D341Med (cell line): ENCODE data around the gene PHKG1.
"Not testable (repeated sequence)": the region's sequence is repeated elsewhere in the genome, so short reads cannot be mapped to it uniquely, and the experiment has no call there.

Experiments
- DNase-seq: peaks from one replicate; pipeline ENCODE4 v3.0.0; 2012; ENCODE audit warnings: low spot score

The PHKG1 gene

DNA sequence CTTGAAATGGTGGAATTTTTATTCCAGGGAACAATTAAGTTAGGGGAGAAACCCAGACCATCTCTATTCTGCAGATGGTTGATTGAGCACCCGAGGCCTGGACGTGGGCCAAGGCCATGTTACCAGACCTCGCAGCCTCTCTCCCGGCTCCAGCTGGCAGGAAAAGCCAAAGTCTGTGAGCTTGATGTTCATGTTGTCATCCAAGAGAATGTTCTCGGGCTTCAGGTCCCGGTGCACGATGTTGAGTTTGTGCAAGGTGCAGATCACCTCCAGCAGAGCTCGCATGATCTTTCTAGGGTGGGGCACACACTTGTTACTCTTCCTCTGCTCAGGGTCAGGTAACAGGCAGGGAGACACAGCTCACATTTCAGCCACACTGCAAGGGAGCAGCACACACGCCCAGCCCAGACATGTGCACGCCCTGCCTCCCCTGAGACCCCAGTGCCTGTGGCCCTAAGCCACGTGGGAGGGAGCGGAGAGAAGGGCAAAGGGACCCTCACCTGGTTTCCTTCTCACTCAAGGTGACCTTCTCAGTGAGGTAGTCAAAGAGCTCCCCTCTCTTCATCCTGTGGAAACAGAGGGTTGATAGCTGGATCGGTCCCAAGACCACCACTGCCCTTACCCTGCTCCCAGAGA lies 9.5 kb downstream of the PHKG1 start:
- DNase-seq: no peak

DNA sequence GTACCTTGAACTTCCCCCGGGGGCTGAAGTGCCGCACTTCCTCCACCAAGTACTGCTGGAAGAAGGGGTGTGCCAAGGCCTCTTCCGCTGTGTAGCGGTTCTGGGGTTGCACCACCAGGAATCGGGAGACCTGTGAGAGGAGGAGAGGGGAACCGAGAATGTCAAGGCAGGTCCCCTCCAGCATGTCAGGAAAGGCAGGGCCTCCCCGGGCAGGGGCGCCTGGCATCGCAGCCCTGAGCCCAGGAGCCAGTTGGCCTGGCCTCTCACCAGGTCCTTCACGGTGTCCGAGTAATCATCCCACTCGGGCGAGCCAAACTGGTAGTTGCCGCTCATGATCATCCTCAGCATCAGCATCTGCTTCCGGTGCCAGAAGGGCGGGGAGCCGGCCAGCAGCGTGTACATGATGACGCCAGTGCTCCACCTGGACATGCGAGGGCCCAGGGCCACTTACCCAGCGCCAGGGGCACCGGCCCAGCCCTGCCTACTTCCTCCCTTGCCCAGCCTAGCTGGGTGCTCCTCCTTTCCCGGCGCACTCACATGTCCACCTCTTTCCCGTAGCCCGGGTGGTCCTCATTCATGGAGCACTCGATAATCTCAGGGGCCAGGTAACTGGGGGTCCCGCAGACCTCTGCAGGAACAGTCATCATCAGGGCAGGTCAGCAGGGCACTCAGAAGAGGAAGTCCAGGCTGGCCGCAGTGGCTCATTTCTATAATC lies 11.0 kb downstream of the PHKG1 start:
- DNase-seq: no peak

DNA sequence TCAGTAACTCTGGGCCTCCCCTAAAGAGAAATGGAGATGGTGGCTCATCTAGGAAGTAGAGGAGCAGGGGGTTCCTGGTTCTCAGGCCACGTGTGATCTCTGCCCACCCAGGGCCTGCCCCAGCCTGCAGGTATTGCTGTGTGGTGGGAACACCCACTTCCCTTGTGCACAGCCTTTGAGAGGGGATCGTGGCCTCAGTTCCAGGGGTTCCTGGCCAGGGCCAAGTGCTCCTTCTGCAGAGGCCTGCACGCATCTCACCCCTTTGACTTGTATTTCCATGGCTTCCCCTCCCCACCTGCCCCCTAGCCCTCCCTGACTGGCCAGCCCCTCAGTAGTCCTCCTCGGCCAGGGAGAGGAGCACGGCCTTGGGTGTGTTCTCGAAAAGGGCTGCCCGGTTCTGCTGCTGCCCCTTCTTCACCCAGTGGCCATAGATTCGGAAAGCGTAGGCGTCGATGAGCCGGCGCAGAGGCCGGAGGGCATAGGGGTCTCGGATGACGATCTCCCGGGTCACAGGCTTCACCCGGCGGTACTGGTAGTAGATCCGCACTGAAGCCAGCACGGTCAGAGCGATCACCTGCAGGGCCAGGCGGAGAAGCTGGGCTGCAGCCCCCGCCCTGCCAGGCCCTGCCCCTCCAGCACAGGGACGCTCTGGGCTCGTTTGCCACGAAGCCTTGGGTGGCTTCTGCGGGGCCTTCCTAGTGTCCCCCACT lies 11.9 kb downstream of the PHKG1 start:
- not testable (repeated sequence) for DNase-seq

DNA sequence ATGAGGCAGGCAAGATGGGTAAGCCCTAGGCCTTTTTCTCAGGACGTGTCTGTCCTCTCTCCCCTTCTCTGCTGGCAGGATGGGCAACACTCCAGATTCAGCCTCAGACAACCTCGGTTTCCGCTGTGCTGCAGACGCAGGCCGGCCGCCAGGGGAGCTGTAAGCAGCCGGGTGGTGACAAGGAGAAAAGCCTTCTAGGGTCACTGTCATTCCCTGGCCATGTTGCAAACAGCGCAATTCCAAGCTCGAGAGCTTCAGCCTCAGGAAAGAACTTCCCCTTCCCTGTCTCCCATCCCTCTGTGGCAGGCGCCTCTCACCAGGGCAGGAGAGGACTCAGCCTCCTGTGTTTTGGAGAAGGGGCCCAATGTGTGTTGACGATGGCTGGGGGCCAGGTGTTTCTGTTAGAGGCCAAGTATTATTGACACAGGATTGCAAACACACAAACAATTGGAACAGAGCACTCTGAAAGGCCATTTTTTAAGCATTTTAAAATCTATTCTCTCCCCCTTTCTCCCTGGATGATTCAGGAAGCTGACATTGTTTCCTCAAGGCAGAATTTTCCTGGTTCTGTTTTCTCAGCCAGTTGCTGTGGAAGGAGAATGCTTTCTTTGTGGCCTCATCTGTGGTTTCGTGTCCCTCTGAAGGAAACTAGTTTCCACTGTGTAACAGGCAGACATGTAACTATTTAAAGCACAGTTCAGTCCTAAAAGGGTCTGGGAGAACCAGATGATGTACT lies 13.1 kb downstream of the PHKG1 start:
- no peak for DNase-seq

DNA sequence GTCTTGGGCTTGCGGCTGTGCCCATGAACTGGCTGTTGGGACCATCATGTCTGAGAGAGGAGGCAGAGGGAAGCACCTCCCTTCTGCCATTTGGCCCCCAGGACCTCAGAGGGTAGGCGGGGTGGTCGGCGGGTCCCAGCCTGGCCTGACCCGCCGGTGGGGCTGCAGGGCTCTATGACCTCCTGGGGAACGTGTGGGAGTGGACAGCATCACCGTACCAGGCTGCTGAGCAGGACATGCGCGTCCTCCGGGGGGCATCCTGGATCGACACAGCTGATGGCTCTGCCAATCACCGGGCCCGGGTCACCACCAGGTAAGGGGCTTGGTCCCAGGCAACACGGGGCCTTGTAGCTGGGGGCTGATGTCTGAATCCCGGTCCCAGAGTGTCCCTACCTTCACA lies 14.6 kb downstream of the PHKG1 start:
- no peak for DNase-seq

DNA sequence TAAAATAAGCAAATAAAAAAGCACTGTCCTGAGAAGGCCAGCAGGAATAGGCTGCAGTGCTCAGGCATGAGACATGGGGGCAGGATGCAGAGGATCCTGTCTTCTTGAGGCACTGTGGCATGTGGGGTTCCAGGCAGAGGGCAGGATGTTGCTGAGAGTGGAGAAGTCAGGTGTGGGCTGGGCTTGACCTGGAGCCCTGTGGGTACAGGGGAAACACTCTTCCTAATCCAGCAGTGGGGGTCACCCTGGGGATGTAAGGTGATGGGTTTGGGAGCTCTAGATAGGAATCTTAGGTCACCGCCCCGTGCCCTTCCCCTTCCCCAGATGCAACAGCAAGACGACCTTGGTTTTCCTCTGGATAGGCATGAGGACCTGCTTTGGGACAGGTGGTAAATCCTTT lies 15.1 kb downstream of the PHKG1 start:
- no peak for DNase-seq

DNA sequence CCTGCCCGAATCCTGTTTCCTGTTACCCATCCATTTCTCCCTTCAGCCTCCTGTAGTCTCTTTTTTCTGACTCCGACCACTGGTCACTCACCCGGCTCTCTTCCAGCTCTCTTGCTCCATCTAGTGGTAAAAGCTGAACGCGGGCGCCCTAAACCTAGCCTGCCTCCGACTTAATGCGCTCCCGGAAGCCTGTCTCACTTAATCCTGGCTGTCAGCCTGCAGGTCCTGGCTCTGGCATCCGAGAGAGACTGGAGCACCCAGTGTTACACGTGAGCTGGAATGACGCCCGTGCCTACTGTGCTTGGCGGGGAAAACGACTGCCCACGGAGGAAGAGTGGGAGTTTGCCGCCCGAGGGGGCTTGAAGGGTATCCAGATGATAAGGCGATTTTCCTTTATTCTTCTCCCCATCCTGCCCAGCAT lies 18.4 kb downstream of the PHKG1 start:
- DNase-seq: peak; percentile 88

DNA sequence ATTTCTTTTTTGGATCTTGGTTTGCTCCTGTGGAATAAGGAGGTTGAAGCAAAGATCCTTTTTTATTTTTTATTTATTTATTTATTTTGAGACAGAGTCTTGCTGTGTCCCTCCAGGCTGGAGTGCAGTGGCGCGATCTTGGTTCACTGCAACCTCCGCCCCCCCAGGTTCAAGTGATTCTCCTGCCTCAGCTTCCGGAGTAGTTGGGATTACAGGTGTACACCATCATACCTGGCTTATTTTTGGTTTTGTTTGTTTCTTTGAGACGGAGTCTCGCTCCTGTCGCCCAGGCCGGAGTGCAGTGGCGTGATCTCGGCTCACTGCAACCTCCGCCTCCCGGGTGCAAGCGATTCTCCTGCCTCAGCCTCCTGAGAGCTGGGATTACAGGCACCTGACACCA lies 26.4 kb downstream of the PHKG1 start:
- not testable (repeated sequence) for DNase-seq

DNA sequence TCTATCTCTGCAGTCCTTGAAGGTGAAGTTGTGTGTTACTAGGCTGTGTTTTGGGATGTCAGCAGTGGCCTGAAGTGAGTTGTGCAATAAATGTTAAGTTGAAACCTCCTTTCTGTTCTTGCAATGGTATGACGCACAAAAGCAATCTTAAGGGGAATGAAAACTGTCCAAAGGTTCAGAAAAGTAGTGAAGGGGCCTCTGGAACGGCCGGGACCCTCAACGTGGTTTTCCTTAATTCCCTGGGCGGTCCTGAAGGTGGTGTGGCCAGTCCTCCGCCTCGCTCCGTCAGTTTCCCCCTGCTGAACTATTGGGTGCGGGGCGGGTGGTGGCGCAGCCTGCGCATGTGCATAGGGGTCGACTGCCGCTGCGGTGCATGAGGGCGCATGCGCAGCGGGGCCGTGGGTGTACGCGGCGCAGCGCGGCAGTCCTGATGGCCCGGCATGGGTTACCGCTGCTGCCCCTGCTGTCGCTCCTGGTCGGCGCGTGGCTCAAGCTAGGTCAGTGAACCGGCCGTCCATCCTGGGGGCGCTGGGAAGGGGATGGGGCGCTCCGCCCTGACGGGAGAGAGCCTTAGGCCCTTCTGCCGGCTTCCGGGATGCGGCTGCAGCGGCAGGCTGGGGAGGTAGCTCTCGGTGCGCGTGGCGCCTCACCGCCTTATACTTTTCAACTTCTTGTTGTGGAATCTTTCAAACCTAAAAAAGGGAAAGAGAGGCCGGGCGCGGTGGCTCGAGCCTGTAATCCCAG lies 28.7 kb downstream of the PHKG1 start, which contains the start of gene SUMF2:
TSS of gene SUMF2 (plus strand) at position 405 of the 744 bp plus-strand sequence. CDS start at position 431, 26 bp downstream.
- DNase-seq: peak; percentile 98

DNA sequence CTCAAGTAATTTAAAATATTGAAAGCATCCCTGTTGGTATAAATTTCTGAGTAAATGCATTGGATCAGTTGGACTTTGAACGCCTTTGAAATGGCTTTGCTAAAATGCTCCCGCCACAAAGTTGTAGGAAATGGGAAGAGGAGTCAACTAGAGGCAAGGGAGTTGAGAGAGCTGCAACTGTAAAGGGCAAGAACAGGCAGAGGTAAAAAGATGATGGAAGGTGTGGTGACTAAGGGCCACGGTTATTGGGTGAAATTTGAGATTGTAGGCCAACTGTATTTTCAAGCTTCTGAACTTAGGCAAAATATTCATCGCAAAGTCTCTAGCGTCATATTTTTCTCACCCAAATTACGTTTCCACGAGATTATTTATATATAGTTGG lies 29.3 kb downstream of the PHKG1 start:
- no peak for DNase-seq

DNA sequence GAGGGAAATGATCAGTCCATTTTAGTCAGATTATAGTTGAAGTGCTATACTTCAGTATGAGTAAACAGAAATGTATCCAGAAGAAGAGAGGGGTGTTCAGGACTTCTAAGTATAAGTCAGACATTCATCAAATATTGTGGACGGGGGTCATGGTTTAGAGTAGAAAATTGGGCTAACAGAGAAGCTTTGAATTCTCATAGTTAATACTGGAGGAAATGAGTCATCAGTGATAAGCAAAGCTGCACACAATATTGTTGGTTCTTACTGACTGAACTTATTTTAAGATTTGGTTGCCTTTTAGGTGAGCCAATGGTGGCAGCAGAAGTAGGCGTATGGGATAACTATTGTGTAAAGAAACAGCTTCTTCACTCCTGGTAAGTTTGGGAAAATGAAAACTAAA lies 30.4 kb downstream of the PHKG1 start:
- DNase-seq: no peak

DNA sequence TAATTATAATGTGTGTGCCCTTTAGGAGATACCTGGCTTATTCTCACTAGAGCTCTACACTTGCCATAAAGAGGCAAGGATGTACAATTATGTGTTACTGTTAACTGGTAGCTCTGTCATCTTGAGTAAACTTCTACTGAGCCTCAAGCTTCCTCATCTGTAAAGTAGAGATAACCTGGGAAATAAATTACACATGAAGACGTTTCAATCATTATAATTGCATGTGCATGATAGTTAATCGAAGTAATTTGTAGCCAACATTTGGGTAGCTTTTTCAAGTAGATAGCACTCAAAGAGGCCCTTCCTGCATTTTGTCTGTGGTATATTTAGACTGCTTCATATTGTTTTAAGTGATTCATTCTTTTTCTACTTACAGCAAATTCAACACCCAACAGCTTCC lies 38.8 kb downstream of the PHKG1 start:
- DNase-seq: no peak

DNA sequence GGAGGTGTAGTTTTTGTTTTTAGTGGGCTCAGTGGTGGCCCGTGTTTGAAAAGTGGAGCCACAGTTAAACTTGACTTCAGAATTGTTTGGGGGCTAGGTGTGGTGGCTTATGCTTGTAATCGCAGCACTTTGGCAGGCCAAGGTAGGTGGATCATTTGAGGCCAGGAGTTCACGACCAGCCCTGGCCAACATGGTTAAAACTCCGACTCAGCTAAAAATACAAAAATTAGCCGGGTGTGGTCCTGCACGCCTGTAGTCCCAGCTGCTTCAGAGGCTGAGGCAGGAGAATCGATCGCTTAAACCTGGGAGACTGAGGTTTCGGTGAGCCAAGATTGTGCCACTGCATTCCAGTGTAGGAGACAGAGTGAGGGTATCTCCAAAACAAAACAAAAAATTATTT lies 39.4 kb downstream of the PHKG1 start:
- DNase-seq: no peak

DNA sequence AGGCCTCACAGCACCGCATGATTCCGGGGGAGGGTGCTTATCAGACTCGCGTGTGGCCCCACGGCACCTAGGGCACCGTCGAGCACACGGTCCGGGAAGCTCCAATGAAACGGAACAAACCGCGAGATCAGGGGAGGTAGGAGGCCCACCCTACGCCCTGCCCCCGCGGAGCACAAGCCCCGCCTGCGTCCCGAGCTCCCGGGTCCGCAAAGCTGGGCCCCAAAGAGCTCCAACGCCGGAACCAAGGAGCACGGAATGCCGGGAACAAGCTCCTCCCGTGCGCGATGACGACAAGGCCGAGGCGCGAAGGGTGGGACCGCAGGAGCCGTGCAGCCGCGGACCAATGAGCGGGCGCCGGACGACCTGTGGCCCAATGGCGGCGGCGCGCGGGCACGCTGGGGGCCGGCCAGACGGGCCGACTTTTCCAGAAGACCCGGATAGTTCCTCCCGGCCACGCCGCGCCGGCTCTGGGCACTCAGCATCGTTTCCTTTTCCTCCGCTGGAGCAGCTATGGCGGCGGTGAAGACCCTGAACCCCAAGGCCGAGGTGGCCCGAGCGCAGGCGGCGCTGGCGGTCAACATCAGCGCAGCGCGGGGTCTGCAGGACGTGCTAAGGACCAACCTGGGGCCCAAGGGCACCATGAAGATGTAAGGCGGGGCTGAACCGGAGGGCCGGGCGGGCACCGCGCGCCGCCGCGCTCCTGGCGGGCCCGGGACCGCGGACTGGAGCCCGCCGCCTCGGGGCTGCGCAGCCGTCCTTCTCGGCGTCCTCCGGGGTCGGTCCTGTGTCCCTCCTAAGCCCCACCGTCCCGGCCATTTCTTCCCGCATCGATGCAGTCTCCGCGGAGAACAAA lies 41.2 kb downstream of the PHKG1 start, which contains the start of the genes CCT6A and PSPH:
TSS of gene CCT6A (plus strand) at position 427 of the 853 bp plus-strand sequence. CDS start at position 511, 84 bp downstream.
TSS of gene PSPH (minus strand) at position 106 of the 853 bp plus-strand sequence. CDS start 30,232 bp downstream, outside the sequence.
- DNase-seq: peak; percentile 96

DNA sequence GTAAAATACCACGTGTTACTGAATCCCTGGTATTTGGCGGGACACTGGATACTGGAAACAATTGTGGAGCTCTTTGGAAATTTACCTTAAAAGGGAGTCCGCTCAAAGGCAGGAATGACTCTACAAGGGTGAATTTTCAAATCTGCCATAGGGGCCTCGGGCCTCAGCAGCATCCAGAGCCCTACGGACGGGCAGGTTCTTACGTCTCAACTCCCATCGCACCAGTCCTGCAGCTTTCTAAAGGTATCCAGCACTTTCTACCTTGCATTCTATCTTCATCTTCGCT lies 41.8 kb downstream of the PHKG1 start:
- no peak for DNase-seq

DNA sequence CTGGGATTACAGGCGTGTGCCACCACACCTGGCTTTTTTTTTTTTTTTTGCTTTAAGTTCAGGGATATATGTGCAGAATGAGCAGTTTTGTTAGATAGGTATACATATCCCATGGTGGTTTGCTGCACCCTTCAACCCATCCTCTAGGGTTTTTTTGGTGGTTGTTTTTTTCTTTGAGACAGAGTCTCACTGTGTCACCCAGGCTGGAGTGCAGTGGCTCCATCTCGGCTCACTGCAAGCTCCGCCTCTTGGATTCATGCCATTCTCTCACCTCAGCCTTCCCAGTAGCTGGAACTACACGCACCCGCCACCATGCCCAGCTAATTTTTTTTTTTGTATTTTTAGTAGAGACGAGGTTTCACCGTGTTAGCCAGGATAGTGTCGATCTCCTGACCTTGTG lies 44.0 kb downstream of the PHKG1 start:
- DNase-seq: not testable (repeated sequence)

DNA sequence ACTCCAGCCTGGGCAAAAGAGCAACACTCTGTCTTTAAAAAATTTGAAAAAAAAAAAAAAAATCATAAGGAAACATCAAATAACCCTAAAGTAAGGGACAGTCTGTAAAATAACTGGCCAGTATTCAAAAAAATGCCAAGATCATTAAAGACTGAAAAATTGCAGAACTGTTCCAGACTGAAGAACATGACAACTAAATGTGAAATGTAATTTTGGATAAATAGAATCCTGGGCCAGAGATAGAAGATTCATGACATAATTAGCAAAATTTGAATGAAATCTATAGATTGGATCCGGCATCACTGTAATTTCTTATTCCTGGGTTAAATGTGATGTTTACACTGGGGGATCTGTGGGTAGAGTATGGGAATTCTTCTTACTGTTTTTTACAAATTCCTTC lies 44.5 kb downstream of the PHKG1 start:
- DNase-seq: no peak

DNA sequence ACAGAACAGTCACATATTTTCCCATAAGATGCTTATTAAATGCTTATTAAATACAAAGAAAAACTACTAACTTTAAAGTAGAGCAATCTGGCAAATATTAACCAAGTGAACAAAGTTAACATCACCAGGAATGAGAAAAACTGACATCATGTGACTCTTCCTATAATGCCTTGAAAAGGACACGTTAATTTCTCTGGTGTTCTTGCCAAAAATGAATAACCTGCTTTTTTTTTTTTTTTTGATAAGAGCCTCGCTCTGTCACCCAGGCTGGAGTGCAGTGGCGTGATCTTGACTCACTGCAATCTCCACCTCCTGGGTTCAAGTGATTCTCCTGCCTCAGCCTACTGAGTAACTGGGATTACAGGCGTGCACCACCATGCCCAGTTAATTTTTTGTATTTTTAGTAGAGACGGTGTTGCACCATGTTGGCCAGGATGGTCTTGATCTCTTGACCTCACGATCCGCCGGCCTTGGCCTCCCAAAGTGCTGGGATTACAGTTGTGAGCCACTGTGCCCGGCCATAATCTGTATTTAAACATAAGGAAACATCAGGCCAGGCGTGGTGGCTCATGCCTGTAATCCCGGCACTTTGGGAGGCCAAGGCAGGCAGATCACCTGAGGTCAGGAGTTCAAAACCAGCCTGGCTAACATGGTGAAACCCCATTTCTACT lies 45.2 kb downstream of the PHKG1 start:
- DNase-seq: not testable (repeated sequence)

DNA sequence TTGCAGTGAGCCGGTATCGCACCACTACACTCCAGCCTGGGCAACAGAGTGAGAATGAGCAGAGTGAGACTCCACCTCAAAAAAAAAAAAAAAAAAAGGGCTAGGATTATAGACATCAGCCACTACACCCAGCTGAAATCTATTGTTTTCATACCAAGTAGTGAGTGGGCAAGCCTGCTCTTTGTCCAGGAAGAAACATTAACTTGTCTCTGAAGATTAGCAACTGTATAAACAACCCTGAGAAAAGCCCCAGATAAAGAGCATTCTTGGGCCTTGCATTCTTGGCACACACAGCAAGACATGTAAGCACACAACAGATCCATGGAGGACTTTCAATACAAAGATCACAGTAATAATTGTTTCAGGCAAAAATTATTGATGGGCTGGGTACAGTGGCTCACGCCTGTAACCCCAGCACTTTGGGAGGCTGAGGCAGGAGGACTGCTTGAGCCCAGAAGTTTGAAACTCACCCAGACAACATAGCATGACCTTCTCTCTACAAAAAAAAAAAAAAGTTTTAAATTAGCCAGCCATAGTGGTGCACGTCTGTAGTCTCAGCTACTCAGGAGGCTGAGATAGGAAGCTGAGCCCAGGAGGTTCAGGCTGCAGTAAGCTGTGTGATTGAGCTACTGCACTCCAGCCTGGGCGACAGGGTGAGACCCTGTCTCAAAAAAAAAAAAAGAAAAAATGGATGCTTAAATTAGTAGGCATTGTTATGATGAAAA lies 45.9 kb downstream of the PHKG1 start:
- no peak for DNase-seq
